KMS-11 (cell line): ENCODE data around the gene ASCL2.
"Not testable (repeated sequence)": the region's sequence is repeated elsewhere in the genome, so short reads cannot be mapped to it uniquely, and the experiment has no call there.

Source experiments
- H2AFZ ChIP-seq: fragments of 200-600 bp; sonication (generic); 2 replicates; pipeline ENCODE4 v1.6.1; 2016; ENCODE audit warnings: antibody characterized with exemption, mixed run types, low read depth
- H3K27ac ChIP-seq: fragments of 200-600 bp; sonication (generic); 2 replicates; pipeline ENCODE4 v1.6.1; 2016; ENCODE audit warnings: mild to moderate bottlenecking, mixed run types
- H3K27me3 ChIP-seq: fragments of 200-600 bp; sonication (generic); 2 replicates; pipeline ENCODE4 v1.6.1; 2017; ENCODE audit warnings: mild to moderate bottlenecking, low read depth, mixed run types, moderate library complexity; ENCODE audit not compliant: insufficient read depth
- H3K36me3 ChIP-seq: fragments of 200-600 bp; sonication (generic); 2 replicates; pipeline ENCODE4 v1.6.1; 2017; ENCODE audit warnings: mild to moderate bottlenecking, mixed run types; ENCODE audit not compliant: insufficient read depth
- H3K4me1 ChIP-seq: fragments of 200-600 bp; sonication (generic); 2 replicates; pipeline ENCODE4 v1.6.1; 2016; ENCODE audit warnings: mild to moderate bottlenecking, low read depth, mixed run types; ENCODE audit not compliant: poor library complexity, severe bottlenecking
- H3K4me2 ChIP-seq: fragments of 200-600 bp; sonication (generic); 2 replicates; pipeline ENCODE4 v1.7.0; 2016; ENCODE audit warnings: mild to moderate bottlenecking, mixed run types
- H3K4me3 ChIP-seq: fragments of 200-600 bp; sonication (generic); IDR thresholded peaks from 2 replicates; pipeline ENCODE4 v1.6.1; 2017; ENCODE audit warnings: low read depth, low read length, mixed read lengths; ENCODE audit not compliant: insufficient read depth
- H3K79me2 ChIP-seq: fragments of 200-600 bp; sonication (generic); 2 replicates; pipeline ENCODE4 v1.6.1; 2016; ENCODE audit warnings: low read depth, mixed run types; ENCODE audit not compliant: insufficient read depth
- H3K9ac ChIP-seq: fragments of 200-600 bp; sonication (generic); 2 replicates; pipeline ENCODE4 v1.6.1; 2016; ENCODE audit warnings: mild to moderate bottlenecking, mixed run types
- H4K20me1 ChIP-seq: fragments of 200-600 bp; sonication (generic); 2 replicates; pipeline ENCODE4 v1.6.1; 2016; ENCODE audit warnings: mild to moderate bottlenecking, mixed run types; ENCODE audit not compliant: insufficient read depth
- CTCF ChIP-seq: fragments of 200-600 bp; sonication (generic); conservative IDR thresholded peaks from 2 replicates; pipeline ENCODE4 v1.6.1; 2017; ENCODE audit warnings: low read depth, mild to moderate bottlenecking, antibody characterized with exemption, low read length, moderate library complexity, mixed read lengths

ASCL2 gene

DNA sequence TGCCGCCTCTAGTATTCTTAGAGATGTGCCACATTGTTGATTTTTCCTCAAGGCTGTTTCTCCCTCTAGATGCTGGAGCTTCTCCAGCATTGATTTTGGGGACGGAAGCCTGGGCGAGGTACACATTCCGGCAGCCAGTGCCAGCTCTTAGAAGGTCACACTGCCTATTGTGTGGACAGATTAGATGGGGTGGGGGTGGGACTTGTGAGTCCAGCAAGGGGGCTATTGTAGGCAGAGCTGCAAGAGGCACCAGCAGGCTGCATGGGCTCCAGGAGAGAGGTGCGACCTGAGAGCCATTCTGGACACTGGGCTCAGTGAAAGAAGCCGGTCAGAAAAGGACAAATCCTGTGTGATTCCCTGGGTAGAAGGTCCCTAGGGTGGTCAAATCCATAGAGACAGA is 19.0 kb upstream of the ASCL2 start:
- Histone ChIP-seq H3K27ac (no peak overlapping the region), H3K79me2 (no peaks in the 10 kb centered on the region), H3K4me2 (no peak overlapping the region), H3K4me3 (no peak overlapping the region), H3K4me1 (no peaks in the 10 kb centered on the region), H2AFZ (no peak overlapping the region), H3K36me3 (no peaks in the 10 kb centered on the region), H3K27me3 (peaks cover 68% of the 10 kb centered on the region), H4K20me1 (no peaks in the 10 kb centered on the region), H3K9ac (no peak overlapping the region)
- TF ChIP-seq CTCF, result no peak

DNA sequence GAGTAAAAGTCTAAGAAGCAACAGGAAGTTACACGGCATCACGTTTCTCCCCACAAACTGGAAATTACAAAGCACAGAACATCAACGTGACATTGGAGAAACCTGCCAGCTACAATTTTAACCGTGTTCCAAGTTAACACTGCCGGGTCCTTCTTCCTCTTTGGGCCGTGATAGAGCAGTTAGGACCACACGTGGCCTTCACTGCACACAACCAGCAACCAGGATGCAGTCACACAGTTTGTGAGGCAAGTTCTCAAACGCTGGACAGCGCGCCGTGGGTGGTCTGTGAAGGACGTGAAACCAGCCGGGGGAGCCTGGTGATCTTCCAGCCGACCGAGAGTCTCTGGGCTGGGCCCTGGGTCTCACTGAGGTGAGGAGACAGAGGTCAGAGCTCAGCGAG is 16.7 kb upstream of the ASCL2 start:
- Histone ChIP-seq H4K20me1 (no peaks in the 10 kb centered on the region), H3K79me2 (no peaks in the 10 kb centered on the region), H3K4me1 (no peaks in the 10 kb centered on the region), H3K36me3 (no peaks in the 10 kb centered on the region), H3K4me3 (no peak overlapping the region), H3K9ac (no peak overlapping the region), H2AFZ (no peak overlapping the region), H3K4me2 (no peak overlapping the region), H3K27ac (no peak overlapping the region), H3K27me3 (peaks cover 75% of the 10 kb centered on the region)
- TF ChIP-seq CTCF, result no peak

DNA sequence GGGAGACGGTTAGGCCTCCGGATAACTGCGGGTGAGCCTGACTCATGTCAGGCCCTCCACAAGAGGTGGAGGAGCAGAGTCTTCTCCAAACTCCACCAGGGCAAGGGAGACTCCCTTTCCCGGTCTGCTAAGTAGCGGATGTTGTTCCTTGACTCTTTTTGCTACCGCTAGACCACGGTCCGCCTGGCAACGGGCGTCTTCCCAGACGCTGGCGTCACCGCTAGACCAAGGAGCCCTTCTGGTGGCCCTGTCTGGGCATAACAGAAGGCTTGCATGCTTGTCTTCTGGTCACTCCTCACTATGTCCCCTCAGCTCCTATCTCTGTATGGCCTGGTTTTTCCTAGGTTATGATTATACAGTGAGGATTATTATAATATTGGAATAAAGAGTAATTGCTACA is 16.0 kb upstream of the ASCL2 start:
- H3K4me3 ChIP-seq, H3K36me3 ChIP-seq, H2AFZ ChIP-seq, H3K9ac ChIP-seq, H3K27ac ChIP-seq, H3K4me2 ChIP-seq, H3K4me1 ChIP-seq, H4K20me1 ChIP-seq, H3K79me2 ChIP-seq: not testable (repeated sequence)
- peaks cover 82% of the 10 kb centered on the region for H3K27me3 ChIP-seq

GRCh38 chr11:2280208-2280607 is 9.8 kb upstream of the ASCL2 start:
- H3K4me3 ChIP-seq, result no peak overlapping the region
- peaks cover 89% of the 10 kb centered on the region for H3K27me3 ChIP-seq
- H3K36me3 ChIP-seq, result no peaks in the 10 kb centered on the region
- H2AFZ ChIP-seq, result no peak overlapping the region
- no peak for TF ChIP-seq CTCF
- H3K9ac ChIP-seq, result no peak overlapping the region
- no peak overlapping the region for H3K27ac ChIP-seq
- no peak overlapping the region for H3K4me2 ChIP-seq
- no peaks in the 10 kb centered on the region for H3K79me2 ChIP-seq
- no peaks in the 10 kb centered on the region for H3K4me1 ChIP-seq
- H4K20me1 ChIP-seq, result no peaks in the 10 kb centered on the region

DNA sequence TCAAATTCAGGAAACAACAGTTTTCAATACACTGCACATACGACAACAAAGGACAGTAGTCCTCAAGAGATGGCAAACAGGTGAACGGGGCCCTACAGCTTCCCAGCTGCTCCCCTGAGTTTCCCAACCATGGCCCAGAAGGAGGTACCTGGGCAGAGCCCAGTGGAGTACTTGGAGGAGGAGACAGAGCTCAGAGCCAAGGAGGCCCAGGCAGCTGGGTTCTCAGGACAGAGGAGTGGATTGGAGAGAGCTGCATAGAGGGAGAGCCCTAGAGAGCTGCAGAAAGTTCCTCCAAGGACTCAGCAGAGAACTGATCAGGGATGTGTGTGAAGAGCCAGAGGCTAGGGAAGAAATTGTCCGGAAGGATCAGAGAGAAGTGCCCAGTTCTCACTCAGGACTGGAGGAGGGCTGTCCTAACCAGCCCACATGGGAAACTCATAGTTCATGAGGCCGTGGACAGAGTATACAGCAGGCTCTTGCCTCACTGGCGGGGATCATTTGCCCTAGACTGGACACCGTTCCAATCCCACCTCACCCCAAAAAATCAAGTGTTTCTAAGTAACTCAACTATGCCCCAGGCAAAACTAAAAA is 7.6 kb upstream of the ASCL2 start:
- Histone ChIP-seq H3K27me3 (peaks cover 90% of the 10 kb centered on the region), H3K79me2 (no peaks in the 10 kb centered on the region), H3K4me3 (no peak overlapping the region), H3K36me3 (no peaks in the 10 kb centered on the region), H2AFZ (no peak overlapping the region), H3K9ac (no peak overlapping the region), H3K4me2 (no peak overlapping the region), H3K27ac (no peak overlapping the region), H3K4me1 (no peaks in the 10 kb centered on the region), H4K20me1 (no peaks in the 10 kb centered on the region)
- no peak for TF ChIP-seq CTCF
